HG03097 (cell line): ENCODE results near the gene SDF2L1.
"Not testable (repeated sequence)": the region's sequence is repeated elsewhere in the genome, so short reads cannot be mapped to it uniquely, and the experiment has no call there.

Experiments
- ATAC-seq: cut with Tn5 transposase; IDR thresholded peaks from one replicate; pipeline ENCODE4 v1.9.1; 2021; ENCODE audit not compliant: unreplicated experiment, low FRiP score

SDF2L1 gene

GRCh38 chr22:21684492-21685163, 42.5 kb downstream of the SDF2L1 start:
- no peak for ATAC-seq

- ATAC-seq: no peak
Measured at GRCh38 chr22:21685164-21685513, 43.0 kb downstream of the SDF2L1 start.

GRCh38 chr22:21686193-21686608, 44.1 kb downstream of the SDF2L1 start:
- ATAC-seq: no peak

- ATAC-seq: no peak
Measured at GRCh38 chr22:21686634-21687393, 44.7 kb downstream of the SDF2L1 start.

- no peak for ATAC-seq
Measured at GRCh38 chr22:21687685-21688259, 45.7 kb downstream of the SDF2L1 start.

GRCh38 chr22:21688341-21688705, 46.2 kb downstream of the SDF2L1 start:
- ATAC-seq: no peak

- ATAC-seq: no peak
Measured at GRCh38 chr22:21688706-21689381, 46.7 kb downstream of the SDF2L1 start.

GRCh38 chr22:21690401-21690801, 48.3 kb downstream of the SDF2L1 start:
- ATAC-seq: no peak

- no peak for ATAC-seq
Measured at GRCh38 chr22:21691816-21692215, 49.7 kb downstream of the SDF2L1 start.

- not testable (repeated sequence) for ATAC-seq
Measured at GRCh38 chr22:21692856-21693255, 50.8 kb downstream of the SDF2L1 start.

- ATAC-seq: no peak
Measured at GRCh38 chr22:21693333-21693998, 51.4 kb downstream of the SDF2L1 start.
